ENCODE data around the gene SMLR1. TPM values are rescaled to one million over a fixed set of nuclear protein-coding genes. Genes with fewer than 3 reads are reported as not detected.

The SMLR1 gene
- total RNA-seq, 1 experiment from 2014 or later = not detected

DNA sequence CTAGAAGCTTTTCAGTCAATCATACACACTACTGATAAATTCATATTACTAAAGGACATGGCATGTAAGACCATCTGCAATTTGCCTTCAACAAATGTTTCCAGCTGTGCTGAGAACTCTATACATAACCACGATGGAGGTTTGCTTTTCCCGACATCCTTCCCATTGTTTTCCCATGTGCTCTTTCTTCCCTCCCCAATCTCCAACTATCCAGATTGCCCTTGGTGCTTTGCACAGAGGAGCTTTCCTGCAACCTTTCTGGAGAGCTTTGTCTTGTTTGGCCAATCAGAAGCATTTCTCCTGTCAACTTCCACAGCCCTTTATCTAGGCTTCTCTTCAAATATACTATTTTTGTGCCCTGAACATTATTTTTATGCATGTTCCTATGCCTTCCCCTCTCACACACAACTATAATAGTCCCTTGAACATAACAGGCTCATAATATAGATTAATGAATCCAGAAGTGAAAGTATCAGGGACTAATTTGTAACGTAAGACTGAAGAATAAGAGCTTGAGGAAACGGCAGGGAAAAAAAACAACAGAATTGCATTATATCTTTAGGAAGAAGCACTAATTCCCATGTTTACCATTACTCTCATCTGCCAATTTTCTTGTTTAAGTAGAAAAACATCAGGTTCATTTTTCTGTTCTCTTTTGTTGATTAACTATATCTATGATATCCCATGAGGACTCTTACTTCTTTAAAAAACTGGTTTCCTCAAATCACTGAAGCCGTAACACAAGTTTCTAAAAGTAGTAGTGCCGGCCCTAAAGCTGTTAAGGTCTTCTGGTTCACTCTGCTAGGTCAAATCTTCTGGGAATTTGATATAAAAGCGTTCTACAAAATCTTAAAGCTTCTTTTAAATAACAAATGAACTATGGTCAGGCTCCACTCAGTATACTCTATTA, 20.1 kb downstream of the SMLR1 start:
- ChIA-PET POLR2A (interaction anchor here (0.7 kb wide), 1 partner anchor 1328 kb away, joined by 4 read pairs; no protein-coding TSS in a partner anchor), CTCF (no interaction called here), RAD21 (ENCODE audit: low non-redundant PET in 1 of 2, low total read pairs in 2 of 2, uncharacterized antibody in 2 of 2, unreplicated experiment in 2 of 2) (no interaction called here)
- H3K9me3 ChIP-seq (ENCODE audit: control insufficient read depth in 1 of 2, insufficient read depth in 1 of 2, low read depth in 1 of 2, low read length in 2 of 2) = no peaks in the 10 kb centered on the region
- no peak for ATAC-seq
- no peak overlapping the region for H3K27ac ChIP-seq (ENCODE audit: low read depth, low read length)
- no TSS peak for BruUV-seq (replicated peaks)
- H3K9ac ChIP-seq (ENCODE audit: low read length) = no peak overlapping the region
- no peak for TF ChIP-seq JUND (IDR thresholded peaks at IDR 0.05)
- no peak for TF ChIP-seq TCF7L2 (IDR thresholded peaks at IDR 0.05; ENCODE audit: borderline replicate concordance, extremely low read depth, insufficient read depth, insufficient read length)
- TF ChIP-seq, protein P1, sequence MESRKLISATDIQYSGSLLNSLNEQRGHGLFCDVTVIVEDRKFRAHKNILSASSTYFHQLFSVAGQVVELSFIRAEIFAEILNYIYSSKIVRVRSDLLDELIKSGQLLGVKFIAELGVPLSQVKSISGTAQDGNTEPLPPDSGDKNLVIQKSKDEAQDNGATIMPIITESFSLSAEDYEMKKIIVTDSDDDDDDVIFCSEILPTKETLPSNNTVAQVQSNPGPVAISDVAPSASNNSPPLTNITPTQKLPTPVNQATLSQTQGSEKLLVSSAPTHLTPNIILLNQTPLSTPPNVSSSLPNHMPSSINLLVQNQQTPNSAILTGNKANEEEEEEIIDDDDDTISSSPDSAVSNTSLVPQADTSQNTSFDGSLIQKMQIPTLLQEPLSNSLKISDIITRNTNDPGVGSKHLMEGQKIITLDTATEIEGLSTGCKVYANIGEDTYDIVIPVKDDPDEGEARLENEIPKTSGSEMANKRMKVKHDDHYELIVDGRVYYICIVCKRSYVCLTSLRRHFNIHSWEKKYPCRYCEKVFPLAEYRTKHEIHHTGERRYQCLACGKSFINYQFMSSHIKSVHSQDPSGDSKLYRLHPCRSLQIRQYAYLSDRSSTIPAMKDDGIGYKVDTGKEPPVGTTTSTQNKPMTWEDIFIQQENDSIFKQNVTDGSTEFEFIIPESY (IDR thresholded peaks at IDR 0.05; ENCODE audit: extremely low read depth, insufficient replicate concordance, low read length) = no peak
- no peak for TF ChIP-seq EGR1 (IDR thresholded peaks at IDR 0.05; ENCODE audit: low read depth)
- TF ChIP-seq FOSL1 (IDR thresholded peaks at IDR 0.05; ENCODE audit: low read depth) = no peak
- no peak for TF ChIP-seq YY1 (IDR thresholded peaks at IDR 0.05; ENCODE audit: extremely low read depth, insufficient replicate concordance, low read depth, low read length)
- TF ChIP-seq, protein P2, sequence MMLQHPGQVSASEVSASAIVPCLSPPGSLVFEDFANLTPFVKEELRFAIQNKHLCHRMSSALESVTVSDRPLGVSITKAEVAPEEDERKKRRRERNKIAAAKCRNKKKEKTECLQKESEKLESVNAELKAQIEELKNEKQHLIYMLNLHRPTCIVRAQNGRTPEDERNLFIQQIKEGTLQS (IDR thresholded peaks at IDR 0.05) = no peak
- TF ChIP-seq POLR2AphosphoS5 (IDR thresholded peaks at IDR 0.05; ENCODE audit: low read depth, low read length) = no peak
- TF ChIP-seq SIN3A (IDR thresholded peaks at IDR 0.05; ENCODE audit: low read depth) = no peak
- no peak for TF ChIP-seq ELF1 (IDR thresholded peaks at IDR 0.05; ENCODE audit: borderline replicate concordance, low read depth)
- DNase-seq (ENCODE audit: low read depth, low spot score) = no peak
- intact Hi-C loops (cut with micrococcal nuclease) = no loop called here
- no peak overlapping the region for H2AFZ ChIP-seq (ENCODE audit: low read depth, low read length, poor library complexity, severe bottlenecking)
- no peak overlapping the region for H3K4me2 ChIP-seq (ENCODE audit: low read length)
- no peaks in the 10 kb centered on the region for H3K27me3 ChIP-seq (ENCODE audit: insufficient read depth, low read length)
- H4K20me1 ChIP-seq (ENCODE audit: insufficient read depth) = no peaks in the 10 kb centered on the region
- H3K9me2 ChIP-seq (ENCODE audit: insufficient read depth) = no peaks in the 10 kb centered on the region
- H3K4me3 ChIP-seq (replicated peaks in 1 of 2; ENCODE audit: low read depth in 1 of 2, low read length in 2 of 2) = no peak overlapping the region
- no peaks in the 10 kb centered on the region for H3K36me3 ChIP-seq (ENCODE audit: control insufficient read depth in 1 of 2, insufficient read depth in 2 of 2, low read length in 2 of 2)
- peaks cover 0 to 5% of the 10 kb centered on the region in 2 experiments; a peak in 1 of 4 replicates for H3K4me1 ChIP-seq (ENCODE audit: control insufficient read depth in 1 of 2, insufficient read depth in 2 of 2, low read length in 2 of 2)
- H3K79me2 ChIP-seq (ENCODE audit: insufficient read depth, low read length) = no peaks in the 10 kb centered on the region

All from HCT116 (cell line).